ENCODE results near the gene GDNF.

GDNF gene

GRCh38 chr5:37836235-37836591 is 3.6 kb downstream of the GDNF start:
- Histone ChIP-seq H3K4me3 (replicated peaks; ENCODE audit: insufficient read depth, low read length) (no peak overlapping the region), H3K27me3 (ENCODE audit: insufficient read depth, poor library complexity, severe bottlenecking) (peaks cover 87% of the 10 kb centered on the region), H3K27ac (replicated peaks) (no peak overlapping the region)
- TF ChIP-seq SPI1 (IDR thresholded peaks at IDR 0.05; ENCODE audit: borderline replicate concordance, low read depth), result no peak
- TF ChIP-seq REST (IDR thresholded peaks at IDR 0.05; ENCODE audit: insufficient replicate concordance, low read depth), result no peak
- TF ChIP-seq POLR2AphosphoS5 (IDR thresholded peaks at IDR 0.05; ENCODE audit: low read depth), result no peak
- TF ChIP-seq, protein P1, sequence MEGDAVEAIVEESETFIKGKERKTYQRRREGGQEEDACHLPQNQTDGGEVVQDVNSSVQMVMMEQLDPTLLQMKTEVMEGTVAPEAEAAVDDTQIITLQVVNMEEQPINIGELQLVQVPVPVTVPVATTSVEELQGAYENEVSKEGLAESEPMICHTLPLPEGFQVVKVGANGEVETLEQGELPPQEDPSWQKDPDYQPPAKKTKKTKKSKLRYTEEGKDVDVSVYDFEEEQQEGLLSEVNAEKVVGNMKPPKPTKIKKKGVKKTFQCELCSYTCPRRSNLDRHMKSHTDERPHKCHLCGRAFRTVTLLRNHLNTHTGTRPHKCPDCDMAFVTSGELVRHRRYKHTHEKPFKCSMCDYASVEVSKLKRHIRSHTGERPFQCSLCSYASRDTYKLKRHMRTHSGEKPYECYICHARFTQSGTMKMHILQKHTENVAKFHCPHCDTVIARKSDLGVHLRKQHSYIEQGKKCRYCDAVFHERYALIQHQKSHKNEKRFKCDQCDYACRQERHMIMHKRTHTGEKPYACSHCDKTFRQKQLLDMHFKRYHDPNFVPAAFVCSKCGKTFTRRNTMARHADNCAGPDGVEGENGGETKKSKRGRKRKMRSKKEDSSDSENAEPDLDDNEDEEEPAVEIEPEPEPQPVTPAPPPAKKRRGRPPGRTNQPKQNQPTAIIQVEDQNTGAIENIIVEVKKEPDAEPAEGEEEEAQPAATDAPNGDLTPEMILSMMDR (IDR thresholded peaks at IDR 0.05; ENCODE audit: insufficient read depth, low read length), result no peak
- no peak for TF ChIP-seq GABPA (IDR thresholded peaks at IDR 0.05; ENCODE audit: low read depth)
- DNase-seq (ENCODE audit: low read depth in 1 of 2, low spot score in 1 of 2), result no peak

GRCh38 chr5:37835380-37835973 is 4.4 kb downstream of the GDNF start:
- Histone ChIP-seq H3K4me3 (replicated peaks; ENCODE audit: insufficient read depth, low read length) (no peak overlapping the region), H3K27me3 (ENCODE audit: insufficient read depth, poor library complexity, severe bottlenecking) (peaks cover 82% of the 10 kb centered on the region), H3K27ac (replicated peaks) (no peak overlapping the region)
- DNase-seq (ENCODE audit: low read depth in 1 of 2, low spot score in 1 of 2), result no peak
- no peak for TF ChIP-seq GABPA (IDR thresholded peaks at IDR 0.05; ENCODE audit: low read depth)
- TF ChIP-seq, protein P1 (IDR thresholded peaks at IDR 0.05; ENCODE audit: insufficient read depth, low read length), result no peak
- no peak for TF ChIP-seq POLR2AphosphoS5 (IDR thresholded peaks at IDR 0.05; ENCODE audit: low read depth)
- no peak for TF ChIP-seq SPI1 (IDR thresholded peaks at IDR 0.05; ENCODE audit: borderline replicate concordance, low read depth)
- no peak for TF ChIP-seq REST (IDR thresholded peaks at IDR 0.05; ENCODE audit: insufficient replicate concordance, low read depth)

- Histone ChIP-seq H3K4me3 (replicated peaks; ENCODE audit: insufficient read depth, low read length) (no peak overlapping the region), H3K27ac (replicated peaks) (no peak overlapping the region), H3K27me3 (ENCODE audit: insufficient read depth, poor library complexity, severe bottlenecking) (peaks cover 78% of the 10 kb centered on the region)
- no peak for TF ChIP-seq GABPA (IDR thresholded peaks at IDR 0.05; ENCODE audit: low read depth)
- no peak for TF ChIP-seq POLR2AphosphoS5 (IDR thresholded peaks at IDR 0.05; ENCODE audit: low read depth)
- TF ChIP-seq SPI1 (IDR thresholded peaks at IDR 0.05; ENCODE audit: borderline replicate concordance, low read depth), result no peak
- TF ChIP-seq REST (IDR thresholded peaks at IDR 0.05; ENCODE audit: insufficient replicate concordance, low read depth), result no peak
- TF ChIP-seq, protein P1 (IDR thresholded peaks at IDR 0.05; ENCODE audit: insufficient read depth, low read length), result no peak
- no peak for DNase-seq (ENCODE audit: low read depth in 1 of 2, low spot score in 1 of 2)
These were observed 5.1 kb downstream of the GDNF start for GRCh38 chr5:37834542-37835379.

Data from HL-60 (cell line).